8988T (cell line): ENCODE results near the gene AOPEP.
A peak's percentile ranks its signal among the peaks of the same experiment; 100 is the strongest.

Source experiments
- DNase-seq: peaks from one replicate; pipeline ENCODE4 v3.0.0; 2011

Gene AOPEP

DNA sequence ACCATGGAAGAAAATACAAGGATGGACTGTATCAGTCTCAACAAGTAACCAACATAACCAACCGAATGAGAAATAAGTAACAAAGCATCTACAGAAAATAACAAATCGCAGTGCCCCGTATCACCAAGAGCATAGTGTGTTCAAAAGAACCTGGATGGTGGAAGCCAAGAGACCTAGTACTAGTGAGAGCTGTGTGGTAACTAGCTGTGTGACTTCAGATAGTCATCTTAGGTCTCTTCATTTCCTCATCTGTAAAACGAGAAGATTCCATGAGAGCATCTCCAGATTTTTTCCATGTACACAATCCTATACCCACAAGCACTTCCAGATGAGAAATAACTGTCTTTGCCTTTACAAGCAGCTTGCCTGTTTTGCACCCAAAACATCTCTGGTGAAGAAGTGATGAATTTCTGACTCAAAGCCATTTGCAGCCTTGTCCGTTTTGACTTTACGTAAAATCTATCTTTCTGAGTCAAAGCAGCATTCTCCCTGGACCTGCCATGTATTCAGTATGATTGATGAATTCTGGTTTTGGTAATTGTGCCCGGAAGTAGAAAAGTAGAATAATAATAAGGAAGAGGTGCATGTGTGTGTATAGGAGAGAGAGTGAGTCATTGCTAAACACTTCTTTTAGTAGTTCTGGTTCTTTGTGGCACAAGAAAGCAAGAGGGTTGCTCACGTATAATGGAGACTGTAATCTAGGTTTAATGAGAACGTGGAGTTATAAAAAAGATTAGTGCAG, 41.0 kb downstream of the AOPEP start:
- no peak for DNase-seq

DNA sequence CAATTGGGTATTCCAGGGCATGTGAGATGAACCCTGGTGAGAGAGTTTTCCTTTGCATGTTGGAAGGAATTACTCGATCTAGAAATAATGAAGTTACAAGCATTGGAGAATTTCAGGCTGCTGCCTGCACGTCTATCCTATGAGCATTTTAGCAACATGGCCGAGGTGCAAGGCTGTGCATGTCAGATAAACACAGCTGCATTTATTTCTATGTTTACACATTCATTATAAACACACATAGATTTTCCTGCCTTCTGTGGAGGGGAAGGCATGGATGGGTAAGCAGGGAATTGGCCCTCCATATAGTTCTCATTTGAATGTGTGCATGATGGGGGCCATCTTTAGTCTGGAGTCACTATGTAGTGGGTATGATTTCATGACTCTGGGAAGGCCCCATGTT, 42.3 kb downstream of the AOPEP start:
- no peak for DNase-seq

DNA sequence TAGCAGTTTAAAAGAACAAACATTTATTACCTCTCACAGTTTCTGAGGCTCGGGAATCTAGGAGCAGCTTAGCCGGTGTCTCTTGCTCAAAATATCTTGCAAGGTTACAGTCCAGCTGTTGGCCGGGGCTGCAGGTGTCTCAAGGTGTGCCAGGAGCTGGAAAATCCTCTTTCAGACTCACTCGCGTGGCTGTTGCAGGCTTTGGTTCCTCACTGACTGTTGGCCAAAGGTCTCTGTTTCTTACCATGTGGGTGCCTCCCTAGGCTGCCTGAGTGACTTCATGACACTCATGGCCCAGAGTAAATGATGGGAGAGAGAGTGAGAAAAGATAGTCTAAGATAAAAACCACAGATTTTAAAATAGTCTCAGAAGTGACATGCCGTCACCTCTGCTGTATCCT, 43.8 kb downstream of the AOPEP start:
- DNase-seq, result no peak

DNA sequence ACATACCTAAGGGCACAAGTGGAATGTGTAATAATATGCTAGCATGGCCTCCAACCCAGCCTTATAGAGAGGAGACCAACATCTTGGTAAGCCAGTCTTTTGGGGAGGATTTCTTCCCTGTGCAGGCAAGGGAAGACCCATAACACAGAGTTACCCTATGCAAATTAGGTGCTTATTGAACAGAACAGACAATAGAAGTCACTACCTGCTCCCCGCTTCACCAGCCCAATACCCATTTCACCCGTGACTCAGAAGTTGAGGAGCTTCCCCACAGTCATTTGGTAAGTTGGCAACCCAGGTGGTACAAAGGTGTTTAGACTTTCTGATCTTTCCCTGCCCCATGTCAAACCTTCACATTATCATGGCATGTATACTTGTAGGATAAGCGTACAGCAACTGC, 44.6 kb downstream of the AOPEP start:
- no peak for DNase-seq

DNA sequence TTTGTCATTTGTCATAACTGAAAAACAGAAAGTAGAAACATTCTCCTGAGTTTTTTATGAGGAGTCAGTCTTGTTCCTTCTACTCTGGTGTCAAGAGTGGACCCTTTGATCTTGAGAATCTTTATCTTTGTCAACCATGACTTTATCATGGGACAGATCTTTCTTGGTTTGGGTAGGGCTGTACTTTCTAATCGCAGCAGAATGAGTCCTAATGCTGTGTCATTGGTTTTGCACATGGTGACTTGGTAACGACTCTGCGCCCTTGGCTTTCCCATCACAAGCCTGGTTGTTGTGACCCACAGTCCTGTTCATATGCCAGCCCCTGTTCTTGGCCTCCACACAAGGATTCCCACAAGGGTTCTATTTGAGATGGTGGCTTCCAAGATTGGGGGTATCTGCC, 45.6 kb downstream of the AOPEP start:
- DNase-seq, result no peak

DNA sequence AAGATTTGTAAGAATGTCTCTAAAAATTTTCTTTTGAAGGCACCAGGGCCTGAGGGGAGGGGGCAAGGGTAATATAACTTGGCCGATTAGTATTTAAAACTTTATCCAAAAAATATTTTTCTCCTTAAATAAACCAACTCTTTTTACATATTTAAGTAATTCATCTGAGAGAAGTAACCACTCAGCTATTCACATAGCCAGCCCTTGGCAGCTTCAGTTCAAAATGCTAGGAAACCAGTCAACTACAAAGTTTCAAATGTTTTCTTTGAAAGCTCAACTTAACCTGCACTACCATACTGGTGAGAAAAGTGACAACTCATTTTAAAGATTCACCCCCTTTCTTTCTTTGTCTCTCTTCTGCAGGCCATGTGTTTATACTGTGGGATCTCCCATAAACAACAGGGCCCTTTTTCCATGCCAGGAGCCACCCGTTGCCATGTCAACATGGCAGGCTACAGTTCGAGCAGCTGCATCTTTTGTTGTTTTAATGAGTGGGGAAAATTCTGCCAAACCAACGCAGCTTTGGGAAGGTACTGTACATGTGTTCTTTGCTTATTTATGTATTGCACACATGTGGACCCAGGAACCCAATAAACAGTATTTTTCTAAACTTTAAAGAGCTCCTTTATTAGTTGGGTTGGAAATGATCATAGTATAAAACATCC, 46.3 kb downstream of the AOPEP start:
- DNase-seq, result no peak

DNA sequence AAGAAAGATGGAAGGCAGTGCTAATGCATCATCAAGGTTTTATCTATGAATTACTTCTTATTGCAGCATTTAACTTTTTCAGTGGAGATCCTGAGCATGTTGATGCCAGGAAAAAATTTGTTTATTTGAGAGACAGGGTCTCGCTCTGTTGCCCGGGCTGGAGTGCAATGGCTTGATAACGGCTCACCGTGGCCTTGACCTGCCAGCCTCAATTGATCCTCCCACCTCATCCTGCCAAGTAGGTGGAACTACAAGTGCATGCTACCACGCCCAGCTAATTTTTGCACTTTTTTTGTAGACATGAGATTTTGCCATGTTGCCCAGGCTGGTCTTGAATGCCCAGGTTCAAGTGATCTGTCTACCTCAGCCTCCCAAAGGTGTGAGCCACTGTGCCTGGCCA, 47.2 kb downstream of the AOPEP start:
- no peak for DNase-seq

DNA sequence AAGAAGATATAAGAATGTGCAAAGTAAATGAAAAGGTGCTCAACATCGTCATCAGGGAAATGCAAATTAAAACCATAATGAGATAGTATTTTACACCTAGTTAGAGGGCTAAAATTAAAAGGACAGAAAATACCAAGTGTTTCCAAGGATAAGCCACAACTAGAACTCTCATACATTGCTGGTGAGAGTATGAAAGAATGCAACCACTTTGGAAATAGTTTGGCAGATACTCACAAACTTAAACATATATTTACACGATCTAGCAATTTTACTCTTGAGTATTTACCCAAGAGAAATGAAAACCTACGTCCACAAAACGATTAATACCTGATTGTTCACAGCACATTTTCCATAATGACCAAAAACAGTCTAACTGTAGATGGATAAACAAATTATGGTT, 51.5 kb downstream of the AOPEP start:
- DNase-seq, result no peak

DNA sequence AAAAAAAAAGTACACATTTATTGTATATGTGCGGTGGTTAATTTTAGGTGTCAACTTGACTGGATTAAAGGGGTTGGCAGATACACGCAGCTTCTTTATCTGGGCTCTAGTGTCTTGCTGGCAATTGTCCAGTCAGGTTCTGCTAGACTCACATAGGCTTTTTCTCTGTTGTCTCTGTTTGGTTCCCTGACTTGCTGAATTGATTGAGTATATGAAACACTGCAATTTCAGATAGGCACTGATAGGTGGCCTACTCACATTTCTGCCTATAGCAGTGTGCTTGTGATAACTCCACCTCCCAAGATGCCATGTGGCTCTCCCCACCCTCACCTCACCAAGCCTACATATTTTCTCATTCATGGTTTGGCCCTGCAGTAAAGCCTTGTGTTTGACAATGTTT, 52.5 kb downstream of the AOPEP start:
- DNase-seq, result no peak

DNA sequence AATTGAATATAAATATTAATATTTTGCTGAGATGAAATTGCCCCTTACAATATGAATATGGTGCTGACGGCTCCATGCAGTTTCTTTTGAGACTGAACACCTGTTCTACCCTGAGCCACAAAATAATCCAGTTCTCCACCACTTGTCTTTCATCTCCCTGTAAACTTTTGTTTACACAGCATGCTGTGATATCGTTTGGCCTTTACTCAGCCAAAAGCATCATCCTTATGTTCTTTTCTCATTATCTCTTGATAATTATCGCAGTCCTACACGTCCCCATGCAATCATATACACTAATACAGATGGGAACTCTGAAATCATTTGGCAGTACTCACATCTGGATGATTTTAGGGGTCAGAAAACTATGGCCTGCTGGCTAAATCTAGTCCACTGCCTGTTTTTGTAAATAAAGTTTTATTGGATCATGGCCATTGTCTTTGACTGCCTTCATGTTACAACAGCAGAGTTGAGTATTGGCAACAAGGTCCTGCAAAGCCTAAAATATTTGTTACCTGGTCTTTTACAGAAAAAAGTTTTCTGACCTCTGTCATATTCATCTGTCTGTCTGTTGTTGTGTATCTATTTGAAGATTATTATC, 53.3 kb downstream of the AOPEP start:
- DNase-seq, result no peak

DNA sequence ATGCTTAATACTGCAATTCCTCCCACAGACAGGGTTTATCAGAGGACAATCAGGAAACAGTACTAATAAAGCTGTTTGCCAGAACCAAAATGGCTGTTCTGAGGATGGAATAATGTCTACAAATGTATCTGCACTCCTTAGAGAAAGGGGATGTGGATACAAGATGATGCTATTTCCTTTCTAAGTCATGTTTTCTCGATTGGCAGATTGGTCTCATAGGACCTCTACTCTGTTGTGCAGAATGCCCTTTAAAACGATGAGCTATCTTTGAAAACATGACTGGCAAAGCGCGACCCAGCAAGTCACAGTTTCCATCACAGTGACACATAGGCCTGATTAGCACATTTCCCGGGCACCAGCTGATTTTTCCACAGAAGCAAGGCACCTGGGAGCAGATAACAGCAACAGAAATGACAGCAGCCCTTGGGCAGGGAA, 54.0 kb downstream of the AOPEP start:
- DNase-seq, result no peak

DNA sequence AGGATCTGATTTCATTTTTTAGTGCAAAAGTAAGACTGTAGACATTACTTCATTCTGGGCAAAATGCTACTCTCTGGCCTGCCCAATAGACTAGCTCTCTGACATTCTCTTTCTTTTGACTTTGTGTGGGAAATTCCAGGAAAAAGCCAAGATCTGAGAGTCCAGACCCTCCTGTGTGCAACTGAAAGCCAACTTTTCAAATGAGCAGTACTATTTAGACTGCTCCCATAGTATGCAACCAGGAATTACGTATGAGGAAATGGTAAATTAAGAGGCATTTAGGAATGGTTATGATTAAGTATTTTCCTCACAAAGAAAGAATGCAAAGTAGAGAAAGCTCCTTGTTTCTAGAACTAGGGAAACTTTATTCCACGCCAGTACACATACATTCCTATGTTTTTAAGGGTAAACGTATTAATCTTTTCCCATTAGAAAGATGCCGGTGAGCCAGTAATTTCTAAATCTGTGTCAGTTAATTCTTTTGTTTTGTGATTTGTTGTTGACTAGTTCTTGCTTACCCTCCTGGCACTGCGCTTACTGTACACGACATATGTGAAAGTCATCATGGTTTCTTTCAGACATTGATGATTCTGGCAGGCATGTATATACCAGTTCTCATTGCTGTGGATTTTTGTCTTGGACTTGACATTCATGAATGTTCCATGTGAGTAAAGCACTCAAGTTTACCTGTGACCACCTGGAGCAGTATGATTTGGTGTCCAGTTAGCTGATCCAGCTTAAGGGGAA, 56.0 kb downstream of the AOPEP start:
- DNase-seq, result no peak

DNA sequence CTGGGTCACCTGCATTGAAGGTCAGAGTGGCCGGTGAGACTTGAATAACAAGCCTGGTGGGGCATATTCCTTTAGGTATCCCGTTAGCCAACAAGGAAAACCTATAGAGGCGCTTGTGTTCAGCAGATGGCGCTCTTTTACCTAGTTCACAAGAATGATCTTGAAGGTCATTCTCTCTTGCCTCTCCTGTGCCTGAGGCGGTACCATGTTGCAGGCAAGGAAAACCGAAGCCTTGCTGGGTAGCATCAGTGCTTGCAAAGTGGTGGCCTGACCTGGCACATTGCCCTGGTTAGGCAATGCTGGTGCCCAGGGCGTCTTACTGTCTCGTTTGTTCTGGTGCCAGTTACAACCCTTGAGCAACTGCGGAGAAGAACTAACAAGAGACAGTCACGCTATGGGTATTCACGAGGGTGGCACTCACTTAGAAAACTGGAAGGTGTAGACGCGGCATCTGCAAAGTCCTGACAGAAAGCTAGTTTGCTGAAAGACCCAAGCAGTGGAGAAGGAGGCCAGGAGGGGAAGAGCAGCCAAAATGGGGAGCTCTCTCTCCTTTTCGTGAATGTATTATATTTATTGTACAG, 56.7 kb downstream of the AOPEP start:
- DNase-seq, result peak; percentile 21

DNA sequence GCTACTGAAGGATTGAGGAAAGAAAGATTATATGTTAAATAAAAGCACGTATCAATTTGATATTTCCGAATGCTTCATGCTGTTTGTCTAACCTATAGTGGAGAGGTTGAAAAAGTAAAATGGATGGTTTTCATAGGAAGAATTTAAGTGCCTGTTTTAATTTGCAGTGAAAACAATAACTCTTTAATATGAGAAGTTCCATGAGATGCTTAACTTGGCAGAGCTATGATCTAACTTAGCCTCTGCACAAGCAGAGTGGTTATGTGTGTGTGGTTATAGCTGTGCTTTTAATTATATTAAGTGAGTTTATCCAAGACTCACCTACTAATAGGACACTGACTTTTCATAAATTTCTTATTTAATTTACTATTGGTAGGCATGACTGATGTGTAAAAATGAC, 57.4 kb downstream of the AOPEP start:
- no peak for DNase-seq

DNA sequence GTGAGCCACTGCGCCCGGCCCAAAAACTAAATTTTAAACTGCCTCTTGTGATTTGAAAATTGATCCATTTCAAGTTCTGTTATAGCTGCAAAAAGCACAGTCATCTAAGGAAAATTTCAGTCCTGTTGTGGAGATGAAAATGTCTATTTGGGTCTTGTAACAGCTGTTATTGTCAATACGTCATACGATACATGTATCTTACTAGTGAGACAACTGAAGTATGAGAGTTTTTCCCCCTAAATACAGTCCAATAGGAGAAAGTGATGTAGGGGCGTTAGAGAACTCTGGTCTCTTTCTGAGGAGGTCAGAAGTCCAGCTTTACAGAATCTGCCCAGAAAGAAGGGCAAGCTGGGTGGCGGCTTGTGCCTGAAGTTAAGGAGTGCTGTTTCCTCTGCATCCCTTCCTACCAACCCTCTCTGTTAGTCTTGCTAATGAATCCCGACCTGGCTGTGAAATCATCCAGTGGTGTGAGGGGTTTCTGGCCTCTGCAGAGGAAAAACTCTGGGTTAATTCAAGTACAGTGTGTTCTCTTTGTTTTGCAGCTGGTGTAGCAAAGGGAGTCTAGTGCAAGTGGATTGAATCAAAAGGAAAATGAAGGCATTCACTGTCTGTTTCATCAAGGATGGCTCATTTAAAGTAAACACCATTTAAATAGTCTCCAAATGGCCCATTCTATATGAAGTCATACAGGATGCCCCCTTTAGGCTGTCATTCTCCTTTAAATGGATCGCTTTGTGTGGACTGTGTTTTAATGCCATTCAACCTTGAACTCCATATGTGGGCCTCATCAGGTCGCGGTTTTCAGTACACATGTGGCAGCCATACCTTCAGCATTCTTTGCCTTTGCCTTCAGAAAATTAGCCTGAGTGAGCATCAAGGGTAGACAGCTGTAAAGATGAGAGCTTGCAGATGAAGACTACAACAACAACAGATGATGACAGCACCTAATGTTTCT, 59.0 kb downstream of the AOPEP start:
- no peak for DNase-seq

DNA sequence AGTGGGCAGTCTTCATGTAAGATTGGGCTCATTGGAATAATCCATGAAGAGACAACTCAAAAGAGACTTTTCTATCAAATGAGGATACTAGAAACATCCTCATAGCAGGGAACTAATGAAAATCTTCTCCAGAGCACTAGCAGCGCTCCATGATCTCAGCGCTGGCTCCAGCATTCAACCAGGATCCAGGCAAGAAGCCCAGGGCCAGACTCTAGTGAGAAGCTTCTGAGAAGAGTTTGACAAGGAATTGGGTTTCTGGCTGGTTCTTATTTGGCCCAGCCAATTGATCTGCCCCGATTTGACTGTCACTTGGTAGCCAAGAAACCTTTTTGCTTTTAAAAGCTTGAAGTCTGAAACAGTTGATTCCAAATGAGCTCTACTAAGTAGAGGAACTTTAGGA, 60.1 kb downstream of the AOPEP start:
- DNase-seq, result no peak

DNA sequence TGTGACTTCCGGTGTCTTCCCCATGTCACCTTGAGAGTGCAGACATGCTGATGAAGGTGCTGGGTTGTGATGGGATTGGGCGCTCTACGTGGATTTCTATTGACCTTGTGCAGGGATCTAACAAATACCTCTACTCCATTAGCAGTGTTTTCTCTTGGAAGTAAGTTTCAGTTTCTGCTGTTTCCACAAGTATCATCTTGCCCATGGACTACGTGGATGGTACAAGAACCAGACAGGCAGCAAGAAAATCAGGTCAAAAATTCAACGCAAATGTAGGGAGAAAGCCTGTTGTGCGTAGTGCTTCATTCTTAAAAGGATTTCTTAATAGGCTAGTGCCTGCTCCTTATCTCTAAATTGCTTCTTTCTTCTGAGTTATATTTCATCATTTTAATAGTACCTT, 60.8 kb downstream of the AOPEP start:
- DNase-seq, result no peak

DNA sequence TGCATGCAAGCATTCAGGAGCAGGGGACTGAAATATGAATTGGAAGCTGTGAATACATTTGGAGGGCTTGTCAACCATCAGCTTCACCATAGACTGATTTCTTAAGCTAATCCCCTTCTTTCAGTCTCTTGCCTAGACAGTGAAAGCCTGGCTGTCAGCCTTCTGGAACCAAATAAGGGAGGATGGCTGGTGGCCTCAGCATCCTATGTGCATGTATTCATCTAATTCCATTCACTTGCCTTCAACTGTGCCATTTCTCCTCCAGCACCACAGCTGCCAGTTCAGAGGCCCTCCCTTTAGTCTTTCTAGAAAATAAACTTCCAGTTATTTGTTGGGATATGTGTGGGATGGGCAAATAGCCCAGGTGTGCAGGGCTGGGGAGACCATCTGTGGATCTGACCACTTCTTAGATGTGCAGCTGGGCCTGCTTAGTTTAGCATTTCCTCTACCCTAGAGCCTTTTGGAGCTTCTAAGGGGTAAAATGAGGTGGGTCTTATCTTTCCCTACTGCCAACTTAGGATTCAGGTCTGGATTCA, 62.1 kb downstream of the AOPEP start:
- DNase-seq, result no peak

DNA sequence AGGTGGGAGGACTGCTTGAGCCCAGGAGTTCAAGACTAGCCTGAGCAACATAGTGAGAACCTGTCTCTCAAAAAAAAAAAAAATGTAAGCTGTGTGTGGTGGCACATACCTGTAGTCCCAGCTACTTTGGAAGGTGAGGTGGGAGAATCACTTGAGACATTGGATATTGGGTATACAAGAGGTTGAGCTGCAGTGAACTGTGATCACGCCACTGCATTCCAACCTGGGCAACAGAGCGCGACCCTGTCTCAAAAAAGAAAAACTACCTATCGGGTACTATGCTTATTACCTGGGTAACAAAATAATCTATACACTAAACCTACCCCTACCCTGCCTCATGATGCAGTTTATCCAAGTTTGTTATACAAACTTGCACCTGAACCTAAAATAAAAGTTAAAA, 64.9 kb downstream of the AOPEP start:
- DNase-seq, result no peak

DNA sequence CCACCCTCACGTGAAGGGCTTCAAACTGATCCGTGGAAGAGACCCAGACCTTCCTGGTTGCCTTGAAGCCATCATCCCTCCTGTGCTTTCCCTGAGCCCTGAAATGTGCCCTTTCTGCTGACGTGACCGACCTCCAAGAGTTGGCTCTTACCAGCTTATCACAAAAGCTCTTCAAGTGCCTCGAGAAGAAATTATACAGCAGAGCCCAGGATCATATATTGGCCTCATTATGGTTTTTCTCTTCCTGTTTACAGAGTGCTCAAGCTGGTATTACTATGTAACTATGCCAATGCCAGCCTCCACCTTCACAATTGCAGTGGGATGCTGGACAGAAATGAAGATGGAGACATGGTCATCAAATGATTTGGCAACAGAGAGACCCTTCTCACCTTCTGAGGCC, 66.0 kb downstream of the AOPEP start:
- DNase-seq, result no peak

DNA sequence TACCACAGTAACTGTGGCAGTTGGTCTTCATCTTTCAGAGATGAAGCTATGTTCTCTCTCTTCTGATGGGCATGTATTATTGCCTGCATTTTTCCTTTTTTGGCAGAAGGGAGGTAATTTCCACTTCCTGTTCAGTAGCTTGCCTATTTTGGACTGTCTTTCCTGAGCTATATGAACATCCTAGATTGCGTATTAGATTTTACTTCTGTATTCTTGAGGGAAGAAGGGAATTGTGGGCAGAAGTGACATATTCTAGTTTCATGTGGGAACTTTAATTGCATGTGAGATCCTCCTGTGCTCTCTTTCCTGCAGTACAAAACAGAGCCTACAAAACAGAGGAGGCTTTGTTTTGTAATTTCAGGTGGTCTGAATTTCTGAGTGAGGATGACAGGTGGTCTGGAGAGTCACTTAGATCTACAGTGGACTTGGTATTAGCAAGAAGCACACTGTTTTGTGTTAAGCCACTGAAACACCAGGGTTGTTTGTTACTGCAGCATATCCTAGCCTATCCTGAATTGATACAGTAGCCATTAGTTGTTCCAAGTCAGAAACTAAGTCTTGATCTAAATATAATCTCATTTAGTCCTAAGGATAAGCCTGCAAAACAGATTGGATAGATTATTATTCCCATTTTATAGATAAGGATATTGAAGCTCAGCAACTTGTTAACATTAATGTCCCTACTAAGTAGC, 68.1 kb downstream of the AOPEP start:
- DNase-seq, result no peak
